KMS-11 (cell line): ENCODE measurements around the gene BAIAP2L2.

Experiments used
- H2AFZ ChIP-seq: fragments of 200-600 bp; sonication (generic); 2 replicates; pipeline ENCODE4 v1.6.1; 2016; ENCODE audit warnings: antibody characterized with exemption, mixed run types, low read depth
- H3K27ac ChIP-seq: fragments of 200-600 bp; sonication (generic); 2 replicates; pipeline ENCODE4 v1.6.1; 2016; ENCODE audit warnings: mild to moderate bottlenecking, mixed run types
- H3K27me3 ChIP-seq: fragments of 200-600 bp; sonication (generic); 2 replicates; pipeline ENCODE4 v1.6.1; 2017; ENCODE audit warnings: mild to moderate bottlenecking, low read depth, mixed run types, moderate library complexity; ENCODE audit not compliant: insufficient read depth
- H3K36me3 ChIP-seq: fragments of 200-600 bp; sonication (generic); 2 replicates; pipeline ENCODE4 v1.6.1; 2017; ENCODE audit warnings: mild to moderate bottlenecking, mixed run types; ENCODE audit not compliant: insufficient read depth
- H3K4me1 ChIP-seq: fragments of 200-600 bp; sonication (generic); 2 replicates; pipeline ENCODE4 v1.6.1; 2016; ENCODE audit warnings: mild to moderate bottlenecking, low read depth, mixed run types; ENCODE audit not compliant: poor library complexity, severe bottlenecking
- H3K4me2 ChIP-seq: fragments of 200-600 bp; sonication (generic); 2 replicates; pipeline ENCODE4 v1.7.0; 2016; ENCODE audit warnings: mild to moderate bottlenecking, mixed run types
- H3K4me3 ChIP-seq: fragments of 200-600 bp; sonication (generic); IDR thresholded peaks from 2 replicates; pipeline ENCODE4 v1.6.1; 2017; ENCODE audit warnings: low read depth, low read length, mixed read lengths; ENCODE audit not compliant: insufficient read depth
- H3K79me2 ChIP-seq: fragments of 200-600 bp; sonication (generic); 2 replicates; pipeline ENCODE4 v1.6.1; 2016; ENCODE audit warnings: low read depth, mixed run types; ENCODE audit not compliant: insufficient read depth
- H3K9ac ChIP-seq: fragments of 200-600 bp; sonication (generic); 2 replicates; pipeline ENCODE4 v1.6.1; 2016; ENCODE audit warnings: mild to moderate bottlenecking, mixed run types
- H4K20me1 ChIP-seq: fragments of 200-600 bp; sonication (generic); 2 replicates; pipeline ENCODE4 v1.6.1; 2016; ENCODE audit warnings: mild to moderate bottlenecking, mixed run types; ENCODE audit not compliant: insufficient read depth
- TF ChIP-seq, protein P1 (sequence below): fragments of 200-600 bp; sonication (generic); conservative IDR thresholded peaks from 2 replicates; pipeline ENCODE4 v1.6.1; 2017; ENCODE audit warnings: low read depth, mild to moderate bottlenecking, antibody characterized with exemption, low read length, moderate library complexity, mixed read lengths

BAIAP2L2 gene

GRCh38 chr22:38066381-38067027, 44.0 kb downstream of the BAIAP2L2 start:
- H3K4me1 ChIP-seq, result peaks cover 22% of the 10 kb centered on the region
- no peak overlapping the region for H3K27ac ChIP-seq
- H3K4me3 ChIP-seq, result no peak overlapping the region
- no peaks in the 10 kb centered on the region for H3K79me2 ChIP-seq
- H3K4me2 ChIP-seq, result no peak overlapping the region
- no peak overlapping the region for H3K9ac ChIP-seq
- H2AFZ ChIP-seq, result no peak overlapping the region
- TF ChIP-seq, protein P1, sequence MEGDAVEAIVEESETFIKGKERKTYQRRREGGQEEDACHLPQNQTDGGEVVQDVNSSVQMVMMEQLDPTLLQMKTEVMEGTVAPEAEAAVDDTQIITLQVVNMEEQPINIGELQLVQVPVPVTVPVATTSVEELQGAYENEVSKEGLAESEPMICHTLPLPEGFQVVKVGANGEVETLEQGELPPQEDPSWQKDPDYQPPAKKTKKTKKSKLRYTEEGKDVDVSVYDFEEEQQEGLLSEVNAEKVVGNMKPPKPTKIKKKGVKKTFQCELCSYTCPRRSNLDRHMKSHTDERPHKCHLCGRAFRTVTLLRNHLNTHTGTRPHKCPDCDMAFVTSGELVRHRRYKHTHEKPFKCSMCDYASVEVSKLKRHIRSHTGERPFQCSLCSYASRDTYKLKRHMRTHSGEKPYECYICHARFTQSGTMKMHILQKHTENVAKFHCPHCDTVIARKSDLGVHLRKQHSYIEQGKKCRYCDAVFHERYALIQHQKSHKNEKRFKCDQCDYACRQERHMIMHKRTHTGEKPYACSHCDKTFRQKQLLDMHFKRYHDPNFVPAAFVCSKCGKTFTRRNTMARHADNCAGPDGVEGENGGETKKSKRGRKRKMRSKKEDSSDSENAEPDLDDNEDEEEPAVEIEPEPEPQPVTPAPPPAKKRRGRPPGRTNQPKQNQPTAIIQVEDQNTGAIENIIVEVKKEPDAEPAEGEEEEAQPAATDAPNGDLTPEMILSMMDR, result no peak
- no peaks in the 10 kb centered on the region for H3K27me3 ChIP-seq
- H4K20me1 ChIP-seq, result no peaks in the 10 kb centered on the region
- H3K36me3 ChIP-seq, result no peaks in the 10 kb centered on the region

- no peak overlapping the region for H3K27ac ChIP-seq
Observed at GRCh38 chr22:38065539-38065938, 44.9 kb downstream of the BAIAP2L2 start.

GRCh38 chr22:38062791-38063190, 47.7 kb downstream of the BAIAP2L2 start:
- Histone ChIP-seq H3K4me2 (no peak overlapping the region), H3K36me3 (no peaks in the 10 kb centered on the region), H3K9ac (no peak overlapping the region), H3K4me3 (no peak overlapping the region), H4K20me1 (no peaks in the 10 kb centered on the region), H3K79me2 (no peaks in the 10 kb centered on the region), H3K27ac (no peak overlapping the region), H2AFZ (no peak overlapping the region), H3K27me3 (no peaks in the 10 kb centered on the region), H3K4me1 (peaks cover 4% of the 10 kb centered on the region)
- TF ChIP-seq, protein P1, result no peak

More at GRCh38 chr22:38065539-38065938, 44.9 kb downstream of the BAIAP2L2 start:
- no peak overlapping the region for H3K4me3 ChIP-seq
- H3K4me2 ChIP-seq, result no peak overlapping the region
- H3K4me1 ChIP-seq, result peaks cover 22% of the 10 kb centered on the region
- H3K27me3 ChIP-seq, result no peaks in the 10 kb centered on the region
- H2AFZ ChIP-seq, result no peak overlapping the region
- no peaks in the 10 kb centered on the region for H3K36me3 ChIP-seq
- no peaks in the 10 kb centered on the region for H4K20me1 ChIP-seq
- H3K9ac ChIP-seq, result no peak overlapping the region
- TF ChIP-seq, protein P1, result no peak
- no peaks in the 10 kb centered on the region for H3K79me2 ChIP-seq

- Histone ChIP-seq H2AFZ (peak within 1 kb of the TSS; percentile 93), H3K36me3 (no peaks in the 10 kb centered on the region), H3K27me3 (no peaks in the 10 kb centered on the region), H3K9ac (peak within 1 kb of the TSS; percentile 84), H4K20me1 (no peaks in the 10 kb centered on the region), H3K4me2 (peak within 1 kb of the TSS; percentile 90), H3K27ac (peak within 1 kb of the TSS; percentile 67), H3K79me2 (no peaks in the 10 kb centered on the region), H3K4me3 (peak within 1 kb of the TSS; percentile 28), H3K4me1 (peaks cover 15% of the 10 kb centered on the region)
- TF ChIP-seq, protein P1, result no peak
Observed at GRCh38 chr22:38056969-38057891, 53.3 kb downstream of the BAIAP2L2 start, which contains the start of gene PICK1. Gene PICK1, plus strand, starts transcription at chr22:38057404. Its CDS starts 406 bp downstream, at chr22:38057810.
